ENCODE data around the gene DCUN1D3.
"Not testable (repeated sequence)": the region's sequence is repeated elsewhere in the genome, so short reads cannot be mapped to it uniquely, and the experiment has no call there.

Gene DCUN1D3

GRCh38 chr16:20821682-20822081, 78.5 kb downstream of the DCUN1D3 start:
- Mint-ChIP-seq H3K27ac (no peak overlapping the region), H3K9me3 (no peaks in the 10 kb centered on the region), H3K4me1 (ENCODE audit: low read depth) (peaks cover 10% of the 10 kb centered on the region), H3K4me3 (no peak overlapping the region), H3K36me3 (ENCODE audit: low read depth) (peaks cover 15% of the 10 kb centered on the region), H3K27me3 (no peaks in the 10 kb centered on the region)
- no peak for DNase-seq

DNA sequence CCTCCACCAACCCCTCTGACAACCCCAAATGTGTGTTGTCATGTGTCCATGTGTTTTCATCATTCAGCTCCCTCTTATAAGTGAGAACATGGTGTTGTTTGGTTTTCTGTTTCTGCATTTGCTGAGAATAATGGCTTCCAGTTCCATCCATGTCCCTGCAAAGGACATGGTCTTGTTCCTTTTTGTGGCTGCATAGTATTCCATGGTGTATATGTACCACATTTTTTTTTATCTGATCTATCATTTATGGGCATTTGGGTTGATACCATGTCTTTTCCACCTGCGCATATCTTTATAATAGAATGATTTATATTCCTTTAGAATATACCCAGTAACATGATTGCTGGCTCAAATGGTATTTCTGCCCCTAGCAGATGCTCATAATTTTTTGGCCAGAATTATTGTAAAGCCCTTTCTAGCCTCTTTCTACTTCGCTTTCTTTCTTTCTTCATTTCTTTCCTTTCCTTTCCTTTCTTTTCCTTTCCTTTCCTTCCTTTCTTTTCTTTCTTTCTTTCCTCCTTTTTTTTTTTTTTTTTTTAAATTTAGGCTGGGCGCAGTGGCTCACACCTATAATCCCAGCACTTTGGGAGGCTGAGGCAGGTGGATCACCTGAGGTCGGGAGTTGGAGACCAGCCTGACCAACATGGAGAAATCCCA, 81.1 kb downstream of the DCUN1D3 start:
- Mint-ChIP-seq H3K4me1 (ENCODE audit: low read depth) (peaks cover 18% of the 10 kb centered on the region), H3K27me3 (no peaks in the 10 kb centered on the region), H3K9me3 (no peaks in the 10 kb centered on the region), H3K36me3 (ENCODE audit: low read depth) (peaks cover 16% of the 10 kb centered on the region), H3K4me3 (no peak overlapping the region), H3K27ac (no peak overlapping the region)
- DNase-seq = no peak

- no peaks in the 10 kb centered on the region for H3K9me3 Mint-ChIP-seq
- peaks cover 10% of the 10 kb centered on the region for H3K36me3 Mint-ChIP-seq (ENCODE audit: low read depth)
- no peak overlapping the region for H3K4me3 Mint-ChIP-seq
- DNase-seq = no peak
- H3K27me3 Mint-ChIP-seq = no peaks in the 10 kb centered on the region
- H3K27ac Mint-ChIP-seq = no peak overlapping the region
- H3K4me1 Mint-ChIP-seq (ENCODE audit: low read depth) = peaks cover 9% of the 10 kb centered on the region
These were observed 85.4 kb downstream of the DCUN1D3 start for GRCh38 chr16:20814784-20815183.

- Mint-ChIP-seq H3K4me3 (no peak overlapping the region), H3K36me3 (ENCODE audit: low read depth) (peaks cover 14% of the 10 kb centered on the region), H3K27ac (no peak overlapping the region), H3K9me3 (no peaks in the 10 kb centered on the region), H3K4me1 (ENCODE audit: low read depth) (peaks cover 15% of the 10 kb centered on the region), H3K27me3 (no peaks in the 10 kb centered on the region)
- no peak for DNase-seq
These were observed 87.6 kb downstream of the DCUN1D3 start for GRCh38 chr16:20812510-20812909.

DNA sequence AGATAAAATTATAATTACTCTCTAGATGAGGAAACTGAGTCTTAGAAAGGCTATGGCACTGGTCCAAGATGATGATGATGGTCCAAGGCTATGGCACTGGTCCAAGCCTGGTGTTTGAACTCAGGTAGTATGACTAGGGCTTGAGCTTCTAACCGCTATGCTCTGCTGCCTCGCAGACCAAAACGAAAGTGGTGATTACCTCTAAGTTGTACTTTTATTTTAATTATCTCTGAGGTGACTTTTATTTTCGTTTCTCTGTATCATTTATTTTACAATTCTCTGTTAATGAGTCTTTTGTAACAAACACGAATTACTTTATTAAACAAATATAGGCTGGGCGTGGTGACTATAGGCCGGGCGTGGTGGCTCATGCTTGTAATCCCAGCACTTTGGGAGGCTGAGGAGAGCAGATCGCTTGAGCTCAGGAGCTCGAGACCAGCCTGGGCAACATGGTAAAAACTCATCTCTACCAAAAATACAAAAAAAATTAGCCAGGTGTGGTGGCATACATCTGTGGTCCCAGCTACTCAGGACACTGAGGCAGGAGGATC, 88.2 kb downstream of the DCUN1D3 start:
- Mint-ChIP-seq H3K4me3 (no peak overlapping the region), H3K36me3 (ENCODE audit: low read depth) (peaks cover 17% of the 10 kb centered on the region), H3K9me3 (no peaks in the 10 kb centered on the region), H3K4me1 (ENCODE audit: low read depth) (peaks cover 19% of the 10 kb centered on the region), H3K27ac (no peak overlapping the region), H3K27me3 (no peaks in the 10 kb centered on the region)
- no peak for DNase-seq

DNA sequence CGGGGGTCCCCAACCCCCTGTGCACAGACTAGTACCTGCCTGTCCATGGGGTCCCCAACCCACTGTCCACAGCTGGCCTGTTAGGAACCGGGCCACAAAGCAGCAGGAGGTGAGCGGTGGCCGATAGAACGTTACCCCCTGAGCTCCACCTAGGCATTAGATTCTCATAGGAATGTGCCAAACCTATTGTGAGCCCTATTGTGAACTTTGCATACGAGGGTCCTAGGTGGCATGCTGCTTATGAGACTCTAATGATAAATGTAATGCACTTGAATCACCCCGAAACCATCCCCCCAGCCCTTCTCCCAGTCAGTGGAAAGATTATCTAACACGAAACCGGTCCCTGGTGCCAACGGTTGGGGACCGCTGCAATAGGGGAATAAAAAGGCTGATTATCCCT, 92.3 kb downstream of the DCUN1D3 start:
- peaks cover 21% of the 10 kb centered on the region for H3K4me1 Mint-ChIP-seq (ENCODE audit: low read depth)
- H3K27me3 Mint-ChIP-seq = no peaks in the 10 kb centered on the region
- no peak for DNase-seq
- peaks cover 19% of the 10 kb centered on the region for H3K36me3 Mint-ChIP-seq (ENCODE audit: low read depth)
- peak overlapping the region; percentile 95 for H3K27ac Mint-ChIP-seq
- peak overlapping the region; percentile 93 for H3K4me3 Mint-ChIP-seq
- no peaks in the 10 kb centered on the region for H3K9me3 Mint-ChIP-seq

DNA sequence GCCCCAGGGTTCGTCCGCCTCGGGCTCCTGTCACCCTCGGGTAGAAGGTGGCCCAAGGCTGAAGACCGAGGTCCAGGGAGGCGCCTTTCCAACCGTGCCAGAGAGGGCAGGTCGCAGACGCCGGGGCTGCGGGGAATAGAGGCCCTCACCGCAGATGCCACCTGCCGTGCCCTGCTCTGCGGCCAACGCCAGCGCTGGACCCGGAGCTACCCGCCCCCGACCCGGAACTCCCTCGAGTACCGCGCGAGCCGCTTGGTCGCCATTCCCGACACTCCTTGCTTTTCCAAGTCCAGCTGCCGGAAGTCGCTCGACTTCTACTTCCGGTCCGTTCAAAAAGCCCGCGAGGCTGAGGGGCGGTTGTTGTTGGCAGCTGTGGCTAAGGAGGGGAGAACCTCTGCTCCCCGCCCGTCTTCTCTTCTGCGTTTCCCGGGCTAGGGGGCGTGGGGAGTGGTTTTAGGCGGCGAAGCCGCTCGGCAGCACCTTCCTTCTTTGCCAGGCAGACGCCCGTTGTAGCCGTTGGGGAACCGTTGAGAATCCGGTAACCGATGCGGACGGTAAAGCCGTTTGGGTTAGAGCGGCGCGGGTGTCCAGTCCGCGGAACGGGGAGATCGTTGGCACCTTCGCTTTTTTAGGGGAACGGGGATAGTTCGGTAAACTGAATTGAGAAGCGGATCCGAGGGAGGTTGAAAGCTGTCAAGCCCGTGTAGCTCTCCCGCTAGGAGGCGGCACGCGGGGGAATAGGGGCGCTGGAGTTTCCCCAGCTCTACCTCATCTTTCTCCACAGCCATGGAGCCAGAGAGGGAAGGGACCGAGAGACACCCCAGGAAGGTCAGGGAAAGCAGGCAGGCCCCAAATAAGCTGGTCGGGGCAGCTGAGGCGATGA, 93.7 kb downstream of the DCUN1D3 start, which contains the start of the genes ERI2 and REXO5:
Gene ERI2 (minus strand): TSS at position 305 of the 883 bp plus-strand sequence. CDS start 42 bp downstream, at position 263.
Gene REXO5 (plus strand): TSS at position 360 of the 883 bp plus-strand sequence. CDS start 427 bp downstream, at position 787.
- peaks cover 21% of the 10 kb centered on the region for H3K4me1 Mint-ChIP-seq (ENCODE audit: low read depth)
- H3K27me3 Mint-ChIP-seq = no peaks in the 10 kb centered on the region
- peak within 1 kb of the TSS; percentile 95 for H3K27ac Mint-ChIP-seq
- peak; percentile 87 for DNase-seq
- H3K9me3 Mint-ChIP-seq = no peaks in the 10 kb centered on the region
- H3K4me3 Mint-ChIP-seq = peak within 1 kb of the TSS; percentile 93
- peaks cover 20% of the 10 kb centered on the region for H3K36me3 Mint-ChIP-seq (ENCODE audit: low read depth)

DNA sequence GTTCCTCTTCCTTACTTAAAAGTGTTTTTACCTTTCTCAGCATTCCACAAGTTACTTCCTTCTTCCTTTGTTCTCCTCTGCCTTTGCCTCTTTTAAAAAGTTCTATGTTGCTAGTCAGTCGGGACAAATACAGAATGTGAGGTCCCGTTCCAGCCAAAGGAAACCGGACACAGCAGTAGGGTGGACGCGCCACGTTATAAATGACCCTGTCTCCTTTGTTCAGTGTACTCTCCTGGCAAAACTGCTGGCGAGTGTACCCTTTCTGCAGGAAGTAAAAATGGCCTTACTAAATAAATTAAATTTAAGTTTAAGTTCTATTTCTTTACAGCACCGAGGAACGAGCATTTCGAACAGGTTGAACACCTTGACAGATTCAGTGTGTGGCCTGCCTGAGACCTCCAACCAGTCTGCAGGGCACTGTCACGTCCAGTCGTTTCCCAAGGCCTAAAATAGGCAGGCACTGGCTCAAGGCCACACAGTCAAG, 94.4 kb downstream of the DCUN1D3 start:
- Mint-ChIP-seq H3K36me3 (ENCODE audit: low read depth) (peaks cover 23% of the 10 kb centered on the region), H3K4me3 (peak overlapping the region; percentile 93), H3K4me1 (ENCODE audit: low read depth) (peaks cover 21% of the 10 kb centered on the region), H3K27ac (peak overlapping the region; percentile 95)
- not testable (repeated sequence) for H3K27me3 Mint-ChIP-seq, H3K9me3 Mint-ChIP-seq, DNase-seq
